Mucosa of descending colon (tissue), 3 donors: ENCODE results near the gene BTBD8. TPM values are rescaled to one million over a fixed set of nuclear protein-coding genes. Genes with fewer than 3 reads are reported as not detected.

Experiments used
- ATAC-seq: fragments of 200-7000 bp; cut with Tn5 transposase; one replicate; pipeline ENCODE4 v1.9.1; 2020; ENCODE audit warnings: mild to moderate bottlenecking, moderate library complexity
- DNase-seq, 3 donors: peaks; one replicate each; pipeline ENCODE4 v3.0.0-alpha.2; 2020
- H3K36me3 ChIP-seq: fragments of 200-600 bp; one replicate; pipeline ENCODE4 v1.8.0; 2021; ENCODE audit warnings: low read depth, mild to moderate bottlenecking
- H3K4me1 ChIP-seq: fragments of 200-600 bp; one replicate; pipeline ENCODE4 v1.8.0; 2021; ENCODE audit warnings: low read depth, mild to moderate bottlenecking
- H3K4me3 ChIP-seq: fragments of 200-600 bp; one replicate; pipeline ENCODE4 v1.8.0; 2021; ENCODE audit warnings: mild to moderate bottlenecking
- H3K9me3 ChIP-seq: fragments of 200-600 bp; one replicate; pipeline ENCODE4 v1.8.0; 2021; ENCODE audit warnings: mild to moderate bottlenecking
- CTCF ChIP-seq: fragments of 200-600 bp; IDR thresholded peaks from one replicate; pipeline ENCODE4 v1.8.0; 2022; ENCODE audit warnings: antibody characterized with exemption, mild to moderate bottlenecking
- intact Hi-C, 2 donors: fragments of 100-400 bp; cut with DNase I in 1 of 2; cut with micrococcal nuclease in 1 of 2; formaldehyde crosslinking; loops; one replicate each; pipeline versions ENCODE4 v1.11.0 to v1.11.1; 2022; cut with DNase I, micrococcal nuclease
- total RNA-seq, 3 donors: library from RNA; stranded (reverse); fragmentation: NEBNext Ultra II Directional in 2 of 3; extraction: Animal tissue kit (Norgen Biotek cat#: 25700) in 2 of 3; gene quantifications; one replicate each; pipeline versions ENCODE4 v1.2.1 to v1.2.4, GENCODE V29; 2021 to 2023
- donor health status: DM: no; HTN: no; CAD: no; lungs with moderate emphysema.
- donor health status: DM: no; HTN: no; CAD: no.
- donor health status: DM: no; HTN: yes; CAD: no.

Gene BTBD8
- total RNA-seq, 3 donors from 2014 or later = 3.5 to 8.0 (median 7.1) TPM

GRCh38 chr1:92168657-92169056, 88.5 kb downstream of the BTBD8 start:
- no peaks in the 10 kb centered on the region for H3K36me3 ChIP-seq
- ATAC-seq = no peak
- no peaks in the 10 kb centered on the region for H3K4me1 ChIP-seq
- TF ChIP-seq CTCF = no peak
- H3K4me3 ChIP-seq = no peak overlapping the region
- no peak for DNase-seq
- no peaks in the 10 kb centered on the region for H3K9me3 ChIP-seq
- intact Hi-C loops = no loop called here

GRCh38 chr1:92169214-92170005, 89.3 kb downstream of the BTBD8 start:
- no peak for DNase-seq
- Histone ChIP-seq H3K36me3 (no peaks in the 10 kb centered on the region), H3K4me1 (no peaks in the 10 kb centered on the region), H3K9me3 (no peaks in the 10 kb centered on the region), H3K4me3 (no peak overlapping the region)
- intact Hi-C loops = no loop called here
- no peak for TF ChIP-seq CTCF
- ATAC-seq = no peak

GRCh38 chr1:92184632-92185031, 104.5 kb downstream of the BTBD8 start:
- DNase-seq (no peak), ATAC-seq (no peak)
- no peaks in the 10 kb centered on the region for H3K4me1 ChIP-seq
- H3K9me3 ChIP-seq = no peaks in the 10 kb centered on the region
- no peak overlapping the region for H3K4me3 ChIP-seq
- intact Hi-C loops = no loop called here
- TF ChIP-seq CTCF = no peak
- H3K36me3 ChIP-seq = no peaks in the 10 kb centered on the region

GRCh38 chr1:92186081-92186480, 105.9 kb downstream of the BTBD8 start:
- TF ChIP-seq CTCF = no peak
- no peak for ATAC-seq
- no peak overlapping the region for H3K4me3 ChIP-seq

GRCh38 chr1:92188436-92189255, 108.5 kb downstream of the BTBD8 start:
- no peak for TF ChIP-seq CTCF
- no peak for ATAC-seq
- intact Hi-C loops = no loop called here
- Histone ChIP-seq H3K4me1 (no peaks in the 10 kb centered on the region), H3K4me3 (no peak overlapping the region), H3K9me3 (no peaks in the 10 kb centered on the region), H3K36me3 (no peaks in the 10 kb centered on the region)
- DNase-seq = no peak

More at GRCh38 chr1:92186081-92186480, 105.9 kb downstream of the BTBD8 start:
- intact Hi-C loops = no loop called here
- Histone ChIP-seq H3K36me3 (no peaks in the 10 kb centered on the region), H3K4me1 (no peaks in the 10 kb centered on the region), H3K9me3 (no peaks in the 10 kb centered on the region)
- no peak for DNase-seq
